Kidney epithelial cell (primary cell): ENCODE results near the gene GTF3C6. TPM values are rescaled to one million over a fixed set of nuclear protein-coding genes. Genes with fewer than 3 reads are reported as not detected.
"Not testable (repeated sequence)": the region's sequence is repeated elsewhere in the genome, so short reads cannot be mapped to it uniquely, and the experiment has no call there.

ENCODE experiments used
- DNase-seq: peaks from one replicate; pipeline ENCODE4 v3.0.0-alpha.2; 2010; ENCODE audit warnings: low read depth
- H3K27me3 ChIP-seq: 2 replicates; pipeline ENCODE4 v1.6.0; 2011; ENCODE audit warnings: low read length; ENCODE audit not compliant: control insufficient read depth, insufficient read depth
- H3K36me3 ChIP-seq: 2 replicates; pipeline ENCODE4 v1.5.1; 2011; ENCODE audit warnings: low read length; ENCODE audit not compliant: control insufficient read depth, insufficient read depth
- H3K4me3 ChIP-seq: 2 replicates; pipeline ENCODE4 v1.5.1; 2011; ENCODE audit warnings: low read depth, mild to moderate bottlenecking, control low read depth, low read length
- CTCF ChIP-seq: IDR thresholded peaks from 2 replicates; pipeline ENCODE4 v1.5.1; 2011; ENCODE audit warnings: mild to moderate bottlenecking, moderate library complexity, low read length, control low read depth, inconsistent platforms; ENCODE audit not compliant: insufficient read depth, poor library complexity, severe bottlenecking
- total RNA-seq: library from RNA; depleted of rRNA; stranded (reverse); fragments of >200 nt; gene quantifications from 2 replicates; pipeline ENCODE4 v1.2.3, GENCODE V29; 2015

The GTF3C6 gene
- total RNA-seq, 1 donor from 2014 or later: 66.3 TPM

- no peak overlapping the region for H3K4me3 ChIP-seq
Observed at GRCh38 chr6:110951008-110951407, 7.5 kb upstream of the GTF3C6 start.

GRCh38 chr6:110951986-110952794 is 6.3 kb upstream of the GTF3C6 start:
- no peaks in the 10 kb centered on the region for H3K36me3 ChIP-seq
- TF ChIP-seq CTCF: no peak
- H3K27me3 ChIP-seq: no peaks in the 10 kb centered on the region
- no peak overlapping the region for H3K4me3 ChIP-seq
- peak; percentile 87 for DNase-seq

More at GRCh38 chr6:110951008-110951407, 7.5 kb upstream of the GTF3C6 start:
- Histone ChIP-seq H3K36me3 (no peaks in the 10 kb centered on the region), H3K27me3 (no peaks in the 10 kb centered on the region)
- DNase-seq: no peak
- no peak for TF ChIP-seq CTCF

- Histone ChIP-seq H3K36me3 (no peaks in the 10 kb centered on the region), H3K4me3 (no peak overlapping the region), H3K27me3 (no peaks in the 10 kb centered on the region)
- no peak for TF ChIP-seq CTCF
- no peak for DNase-seq
Observed at GRCh38 chr6:110953633-110954303, 4.7 kb upstream of the GTF3C6 start.

- H3K27me3 ChIP-seq: no peaks in the 10 kb centered on the region
- no peaks in the 10 kb centered on the region for H3K36me3 ChIP-seq
- no peak for DNase-seq
- no peak for TF ChIP-seq CTCF
- H3K4me3 ChIP-seq: no peak overlapping the region
Observed at GRCh38 chr6:110960014-110960390, 1.5 kb downstream of the GTF3C6 start.

DNA sequence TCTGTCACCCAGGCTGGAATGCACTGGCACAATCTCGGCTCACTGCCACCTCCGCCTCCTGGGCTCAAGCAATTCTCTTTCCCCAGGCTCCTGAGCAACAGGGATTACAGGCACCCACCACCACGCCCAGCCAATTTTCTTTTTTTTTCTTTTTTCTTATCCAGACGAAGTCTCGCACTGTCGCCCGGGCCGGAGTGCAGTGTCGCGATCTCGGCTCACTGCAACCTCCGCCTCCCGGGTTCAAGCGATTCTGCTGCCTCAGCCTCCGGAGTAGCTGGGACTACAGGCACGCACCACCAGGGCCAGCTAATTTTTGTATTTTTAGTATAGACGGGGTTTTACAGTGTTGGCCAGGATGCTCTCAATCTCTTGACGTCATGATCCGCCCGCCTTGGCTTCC is 4.1 kb downstream of the GTF3C6 start:
- H3K36me3 ChIP-seq, H3K4me3 ChIP-seq, H3K27me3 ChIP-seq, DNase-seq: not testable (repeated sequence)

GRCh38 chr6:110965629-110966229 is 7.2 kb downstream of the GTF3C6 start:
- no peak for DNase-seq
- no peak overlapping the region for H3K4me3 ChIP-seq
- no peaks in the 10 kb centered on the region for H3K36me3 ChIP-seq
- no peak for TF ChIP-seq CTCF
- no peaks in the 10 kb centered on the region for H3K27me3 ChIP-seq

GRCh38 chr6:110968661-110969060 is 10.2 kb downstream of the GTF3C6 start:
- not testable (repeated sequence) for H3K36me3 ChIP-seq, H3K27me3 ChIP-seq, H3K4me3 ChIP-seq, DNase-seq
